LoVo (cell line): ENCODE measurements around the gene TRA2B.

ENCODE experiments used
- DNase-seq: peaks from one replicate; pipeline ENCODE4 v3.0.0-alpha.2; 2016; ENCODE audit warnings: low spot score

Gene TRA2B

DNA sequence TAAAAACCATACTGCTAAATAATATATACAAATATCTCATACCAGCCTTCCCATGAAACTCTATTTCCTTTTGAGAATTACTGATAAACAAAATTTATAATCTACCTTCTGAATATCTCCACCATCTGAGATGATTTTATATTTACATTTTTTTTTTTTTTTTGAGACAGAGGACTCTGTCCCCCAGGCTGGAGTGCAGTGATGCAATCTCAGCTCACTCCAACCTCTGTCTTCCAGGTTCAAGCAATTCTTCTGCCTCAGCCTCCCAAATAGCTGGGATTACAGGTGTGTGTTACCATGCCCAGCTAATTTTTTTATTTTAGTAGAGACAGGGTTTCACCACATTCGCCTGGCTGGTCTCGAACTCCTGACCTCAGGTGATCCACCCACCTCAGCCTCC lies 70.2 kb downstream of the TRA2B start:
- DNase-seq = no peak

DNA sequence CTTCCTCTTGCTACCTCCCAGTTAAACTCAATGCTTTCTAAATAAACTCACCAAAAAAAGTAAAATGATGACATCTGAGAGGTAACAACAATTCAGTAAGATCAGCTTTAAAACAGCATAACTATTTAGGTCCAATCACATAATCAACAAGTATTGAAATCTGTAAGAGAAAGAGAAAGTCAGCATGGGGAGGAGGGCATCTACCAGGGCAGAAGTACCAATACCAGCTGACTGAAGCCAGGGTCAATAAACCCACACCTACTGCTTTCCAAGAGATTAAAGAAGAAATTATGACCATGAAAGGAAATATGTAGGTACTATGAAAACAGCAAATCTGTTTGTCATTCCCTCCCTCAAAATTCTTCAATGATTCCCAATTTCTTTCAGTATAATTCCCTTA lies 70.8 kb downstream of the TRA2B start:
- no peak for DNase-seq

DNA sequence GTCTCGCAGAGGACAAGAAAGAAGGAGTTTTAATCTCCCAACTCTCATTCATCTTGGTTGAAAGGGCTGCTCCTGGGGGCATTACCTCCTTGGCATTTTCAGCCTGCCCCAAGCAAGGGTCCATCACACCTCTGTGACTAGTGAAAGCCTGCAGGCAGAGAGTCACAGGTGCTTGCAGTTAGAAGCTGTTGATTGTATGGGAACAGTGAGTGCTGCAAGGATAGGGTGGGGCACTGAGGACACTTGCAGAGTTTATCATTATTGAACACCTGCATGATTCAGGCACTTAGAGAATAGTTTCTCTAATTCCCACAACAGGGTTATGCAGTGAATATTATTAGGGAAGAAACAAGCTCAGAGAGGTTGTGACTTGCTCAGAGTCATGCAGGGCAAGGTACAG lies 71.3 kb downstream of the TRA2B start:
- no peak for DNase-seq
